ENCODE data around the gene FOXR1.

Gene FOXR1

GRCh38 chr11:119026970-119027369 lies 55.4 kb downstream of the FOXR1 start:
- no peak for DNase-seq (ENCODE audit: low read depth in 2 of 2)

DNA sequence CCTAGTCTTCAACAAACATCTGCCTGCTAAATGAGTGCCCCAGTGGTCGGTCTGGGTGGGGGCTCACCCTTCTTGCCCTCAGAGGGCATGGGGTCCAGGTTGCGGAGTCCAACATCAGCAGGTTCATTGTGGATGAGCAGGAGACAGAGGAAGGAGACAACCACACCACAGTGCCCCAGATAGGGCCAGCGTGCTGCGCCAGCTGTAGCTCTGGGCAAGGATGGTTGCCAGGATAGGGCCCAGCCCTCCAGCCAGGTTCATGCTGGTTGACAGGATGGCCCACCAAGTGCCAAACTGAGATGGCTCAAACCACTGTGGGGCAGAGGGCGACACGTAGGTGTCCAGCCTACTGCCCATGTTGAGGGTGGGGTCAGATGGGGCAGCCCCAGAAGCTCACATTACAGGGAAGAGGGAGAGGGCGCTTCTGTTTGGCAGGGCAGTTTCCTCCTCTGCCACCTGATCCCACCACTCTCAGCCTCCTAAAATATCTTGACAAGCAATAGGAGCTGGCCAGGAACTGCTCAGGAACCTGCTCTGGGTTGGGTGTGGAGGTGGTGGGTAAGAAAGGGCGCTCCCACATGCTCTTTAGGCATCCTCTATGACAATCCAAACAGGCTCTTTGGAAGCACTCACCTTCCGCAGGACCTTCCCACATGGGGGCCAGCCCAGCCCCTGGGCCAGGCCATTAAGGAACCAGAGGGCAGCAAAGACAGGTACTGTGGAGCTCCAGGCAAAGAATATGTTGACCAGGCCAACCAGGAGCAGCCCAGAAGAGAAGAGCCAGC lies 56.2 kb downstream of the FOXR1 start:
- no peak for DNase-seq (ENCODE audit: low read depth in 2 of 2)

DNA sequence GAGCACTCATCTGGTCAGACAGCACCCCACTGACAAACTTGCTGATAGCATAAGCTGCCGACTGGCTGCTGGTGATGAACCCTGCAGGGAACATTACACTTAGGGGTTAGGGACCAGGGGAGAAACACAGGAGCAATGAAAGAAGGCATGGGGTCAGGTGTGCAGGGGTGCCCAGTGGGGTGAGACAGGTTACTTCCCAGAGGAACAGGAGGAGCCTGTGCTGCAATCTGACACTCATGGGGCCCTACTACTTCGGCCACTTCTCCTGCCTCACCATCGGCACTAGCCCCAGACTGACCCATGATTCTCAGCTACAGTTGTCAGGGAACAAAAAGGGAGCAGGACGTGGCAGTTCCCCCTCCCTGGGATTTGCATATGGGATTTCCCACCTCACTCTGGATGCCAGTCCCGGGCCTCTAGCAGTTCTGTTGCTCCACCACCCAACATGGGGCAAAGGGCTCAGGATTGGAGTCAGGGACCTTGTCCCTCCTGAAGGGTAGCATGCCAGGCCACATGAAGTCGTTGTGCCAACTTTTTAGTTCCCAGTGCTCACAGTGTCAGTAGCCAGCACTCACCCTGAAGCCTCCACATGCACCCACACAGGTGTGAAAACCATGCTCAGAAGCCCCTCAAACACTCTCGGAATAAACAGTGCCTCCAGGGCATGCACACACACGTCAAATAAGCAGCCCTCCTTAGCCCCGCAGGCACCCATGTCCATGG lies 56.9 kb downstream of the FOXR1 start:
- DNase-seq (ENCODE audit: low read depth in 2 of 2), result no peak

DNA sequence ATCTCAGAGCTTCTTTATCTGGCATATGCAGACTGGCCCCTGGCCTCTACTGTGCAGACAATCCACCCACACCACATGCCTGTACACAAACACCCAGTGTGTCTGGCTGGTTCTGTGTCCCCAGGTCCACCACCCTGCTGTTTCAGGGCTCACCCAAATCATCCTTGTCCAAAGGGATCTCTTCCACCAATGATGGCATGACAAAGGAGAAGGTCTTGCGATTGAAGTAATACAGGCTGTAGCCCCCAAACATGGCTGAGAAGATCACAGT lies 57.4 kb downstream of the FOXR1 start:
- DNase-seq (ENCODE audit: low read depth in 2 of 2), result no peak

DNA sequence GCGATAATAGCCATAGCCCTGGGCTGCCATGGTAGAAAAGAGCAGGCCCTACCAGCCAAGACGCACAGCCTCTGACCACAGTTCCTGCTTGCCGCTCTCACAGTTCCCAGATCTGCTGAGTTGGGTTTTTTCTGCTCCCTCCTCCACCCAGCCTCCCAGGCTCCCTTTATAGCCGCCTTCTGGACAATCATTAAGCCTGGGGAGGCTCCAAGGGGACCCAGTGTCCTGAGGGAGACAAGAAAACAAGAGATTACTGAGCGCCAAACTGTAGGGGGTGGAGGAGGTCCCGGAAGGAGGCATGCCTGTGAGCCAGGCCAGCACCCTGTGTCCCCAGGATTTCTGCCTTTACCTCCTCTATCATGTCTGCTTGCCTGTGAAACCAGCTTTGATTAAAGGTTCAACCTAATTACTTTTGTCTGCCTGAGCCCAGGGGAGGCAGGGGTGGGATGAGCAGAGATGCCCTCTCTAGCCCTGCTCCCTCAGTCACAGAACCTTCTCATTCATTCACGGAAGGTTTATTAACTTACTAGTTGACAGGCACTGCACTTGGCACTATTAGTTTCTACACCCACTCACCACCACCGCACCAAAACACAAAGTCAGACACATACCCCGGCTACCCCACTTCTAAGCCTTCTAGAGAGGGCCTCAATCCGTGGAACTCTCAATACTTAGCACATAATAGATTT lies 57.9 kb downstream of the FOXR1 start:
- DNase-seq (ENCODE audit: low read depth in 2 of 2), result no peak

DNA sequence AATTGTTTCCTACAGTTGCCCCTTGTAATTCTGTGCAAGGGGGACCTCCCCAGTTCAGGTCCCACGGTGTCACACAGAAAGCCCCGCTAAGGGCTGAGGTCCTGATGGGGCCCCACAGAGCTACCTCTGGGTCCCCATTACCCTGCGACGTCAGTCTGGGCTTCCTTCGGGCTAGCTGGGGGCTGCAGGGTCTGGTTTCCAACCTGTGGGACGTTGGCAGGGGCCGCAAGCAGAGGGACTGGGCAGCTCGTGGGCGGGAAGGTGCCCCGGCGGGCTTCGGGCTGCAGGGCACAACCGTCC lies 58.4 kb downstream of the FOXR1 start:
- DNase-seq (ENCODE audit: low read depth in 2 of 2), result no peak

DNA sequence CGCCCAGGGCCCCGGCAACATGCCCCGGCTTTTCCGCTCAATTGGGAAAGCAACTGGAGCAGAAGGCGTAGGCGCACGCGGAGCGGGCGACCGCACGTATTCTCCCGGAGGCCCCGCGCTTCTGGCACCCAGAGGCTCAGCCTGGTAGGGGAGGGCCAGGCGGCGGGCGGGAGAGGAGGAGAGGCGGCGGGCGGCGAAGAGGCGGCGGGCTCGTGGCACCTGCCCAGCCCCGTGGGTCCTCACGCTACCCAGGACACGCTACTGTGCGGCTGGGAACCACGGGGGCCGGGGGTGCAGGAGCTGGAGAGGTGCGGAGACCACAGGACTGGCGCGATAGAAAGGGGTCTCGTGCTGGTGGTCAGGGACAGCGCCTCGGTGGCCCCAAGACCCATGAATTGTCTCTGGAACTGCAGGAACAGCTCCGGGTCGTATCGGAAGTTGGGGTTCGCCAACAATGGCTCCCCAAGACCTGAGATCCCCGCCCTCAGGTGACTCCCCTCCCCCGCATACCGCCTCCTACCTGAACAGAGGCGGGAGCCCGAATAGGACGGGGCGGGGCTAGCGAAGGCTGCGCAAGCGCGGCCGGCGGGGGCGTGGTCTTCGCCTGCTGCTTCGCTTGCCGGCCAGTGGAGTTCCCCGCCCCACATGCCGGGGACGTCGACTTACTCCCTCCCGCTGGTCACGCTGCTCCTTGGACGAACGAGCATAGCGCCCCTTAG lies 58.9 kb downstream of the FOXR1 start, which contains the start of gene SLC37A4:
TSS of gene SLC37A4 (minus strand) at position 549 of the 719 bp plus-strand sequence.
- peak; percentile 98 to 99 for DNase-seq (ENCODE audit: low read depth in 2 of 2)
